Measurements from ENCODE around the gene OR2J3.

- no peak for TF ChIP-seq CTCF (IDR thresholded peaks at IDR 0.05; ENCODE audit: low read depth, low read length)
- no peak for TF ChIP-seq EZH2phosphoT487 (IDR thresholded peaks at IDR 0.05; ENCODE audit: low read depth)
Observed at GRCh38 chr6:29079203-29079602, 28.7 kb upstream of the OR2J3 start.

Measured in OCI-LY3 (cell line).